BLaER1 treated with 17β-estradiol and CSF1 and Interleukin-3, amounts not matched to agents 10 nM and 100 nM (cell line): ENCODE measurements around the gene DNAJB9.

ENCODE experiments used
- H3K27ac ChIP-seq, 11 experiments: shearing (Covaris generic); formaldehyde crosslinking; 2 replicates each; pipeline ENCODE4 v1.8.1; 2022
- H3K27me3 ChIP-seq, 11 experiments: shearing (Covaris generic); formaldehyde crosslinking; 2 replicates each; pipeline ENCODE4 v1.8.1; 2022
- H3K36me3 ChIP-seq, 11 experiments: shearing (Covaris generic); formaldehyde crosslinking; 2 replicates each; pipeline ENCODE4 v1.8.1; 2022
- H3K4me1 ChIP-seq, 10 experiments: shearing (Covaris generic); formaldehyde crosslinking; 2 replicates each; pipeline ENCODE4 v1.8.1; 2022
- H3K4me2 ChIP-seq, 11 experiments: shearing (Covaris generic); formaldehyde crosslinking; 2 replicates each; pipeline ENCODE4 v1.8.1; 2022
- H3K4me3 ChIP-seq, 10 experiments: shearing (Covaris generic); formaldehyde crosslinking; 2 replicates each; pipeline ENCODE4 v1.8.1; 2022
- H3K9ac ChIP-seq, 11 experiments: shearing (Covaris generic); formaldehyde crosslinking; 2 replicates each; pipeline ENCODE4 v1.8.1; 2022
- H3K9me3 ChIP-seq, 11 experiments: shearing (Covaris generic); formaldehyde crosslinking; replicated peaks in 1 of 11; 2 replicates each; pipeline ENCODE4 v1.8.1; 2022
- H4K20me1 ChIP-seq, 11 experiments: shearing (Covaris generic); formaldehyde crosslinking; 2 replicates each; pipeline ENCODE4 v1.8.1; 2022
- Cebpa-rat ChIP-seq, 11 experiments: shearing (Covaris generic); IDR thresholded peaks; 2 replicates each; pipeline ENCODE4 v1.8.1; 2022

The DNAJB9 gene

GRCh38 chr7:108576116-108576515 lies 6.4 kb downstream of the DNAJB9 start:
- Histone ChIP-seq H3K27me3 (no peaks in the 10 kb centered on the region), H3K4me1 (peaks cover 5 to 32% (median 9%) of the 10 kb centered on the region in 10 experiments; a peak in 19 of 20 replicates), H3K4me3 (no peak overlapping the region), H4K20me1 (peaks cover 0 to 26% (median 4%) of the 10 kb centered on the region in 11 experiments; a peak in 13 of 22 replicates), H3K27ac (no peak overlapping the region), H3K9me3 (peaks cover 26 to 38% (median 30%) of the 10 kb centered on the region in 11 experiments), H3K9ac (no peak overlapping the region), H3K36me3 (peaks cover 61 to 86% (median 77%) of the 10 kb centered on the region in 11 experiments), H3K4me2 (no peak overlapping the region)
- TF ChIP-seq Cebpa-rat (IDR thresholded peaks at IDR 0.05): no peak

GRCh38 chr7:108578937-108579336 lies 9.3 kb downstream of the DNAJB9 start:
- H3K27me3 ChIP-seq: no peaks in the 10 kb centered on the region
- H3K27ac ChIP-seq: no peak overlapping the region
- peaks cover 0 to 11% (median 0%) of the 10 kb centered on the region in 10 experiments; a peak in 3 of 20 replicates for H3K4me1 ChIP-seq
- no peak for TF ChIP-seq Cebpa-rat (IDR thresholded peaks at IDR 0.05)
- H3K36me3 ChIP-seq: peaks cover 47 to 66% (median 57%) of the 10 kb centered on the region in 11 experiments
- H3K9ac ChIP-seq: no peak overlapping the region
- H3K4me3 ChIP-seq: peak overlapping the region in 4 of 10 experiments; percentile 1 to 29 (median 11); a peak in 1 of 20 replicates
- H4K20me1 ChIP-seq: peaks cover 0 to 8% (median 0%) of the 10 kb centered on the region in 11 experiments; a peak in 4 of 22 replicates
- peaks cover 26 to 38% (median 30%) of the 10 kb centered on the region in 11 experiments for H3K9me3 ChIP-seq
- no peak overlapping the region for H3K4me2 ChIP-seq

GRCh38 chr7:108580298-108580697 lies 10.6 kb downstream of the DNAJB9 start:
- peaks cover 0 to 4% (median 0%) of the 10 kb centered on the region in 11 experiments; a peak in 3 of 22 replicates for H4K20me1 ChIP-seq
- 0 out of 20 replicates have a peak overlapping the region, but pooled peaks of 1 of the 10 experiments have one; percentile 12 for H3K4me3 ChIP-seq

GRCh38 chr7:108581655-108582491 lies 12.2 kb downstream of the DNAJB9 start:
- H3K27ac ChIP-seq: no peak overlapping the region
- peaks cover 22 to 37% (median 33%) of the 10 kb centered on the region in 11 experiments for H3K36me3 ChIP-seq
- H4K20me1 ChIP-seq: no peaks in the 10 kb centered on the region
- peaks cover 0 to 2% (median 0%) of the 10 kb centered on the region in 10 experiments; a peak in 1 of 20 replicates for H3K4me1 ChIP-seq
- no peak for TF ChIP-seq Cebpa-rat (IDR thresholded peaks at IDR 0.05)
- no peak overlapping the region for H3K9ac ChIP-seq
- no peaks in the 10 kb centered on the region for H3K27me3 ChIP-seq
- no peak overlapping the region for H3K4me2 ChIP-seq
- H3K4me3 ChIP-seq: no peak overlapping the region
- peaks cover 24 to 38% (median 30%) of the 10 kb centered on the region in 11 experiments for H3K9me3 ChIP-seq

More at GRCh38 chr7:108580298-108580697, 10.6 kb downstream of the DNAJB9 start:
- TF ChIP-seq Cebpa-rat (IDR thresholded peaks at IDR 0.05): no peak
- Histone ChIP-seq H3K4me1 (peaks cover 0 to 11% (median 0%) of the 10 kb centered on the region in 10 experiments; a peak in 2 of 20 replicates), H3K36me3 (peaks cover 34 to 53% (median 44%) of the 10 kb centered on the region in 11 experiments), H3K9ac (no peak overlapping the region), H3K4me2 (no peak overlapping the region), H3K27me3 (no peaks in the 10 kb centered on the region), H3K9me3 (peaks cover 24 to 38% (median 30%) of the 10 kb centered on the region in 11 experiments), H3K27ac (no peak overlapping the region)

- H4K20me1 ChIP-seq: no peaks in the 10 kb centered on the region
- H3K9me3 ChIP-seq: peaks cover 13 to 18% (median 15%) of the 10 kb centered on the region in 11 experiments
- no peaks in the 10 kb centered on the region for H3K27me3 ChIP-seq
- no peak overlapping the region for H3K27ac ChIP-seq
- H3K4me1 ChIP-seq: no peaks in the 10 kb centered on the region
- no peak for TF ChIP-seq Cebpa-rat (IDR thresholded peaks at IDR 0.05)
- H3K4me3 ChIP-seq: no peak overlapping the region
- H3K4me2 ChIP-seq: no peak overlapping the region
- H3K36me3 ChIP-seq: peaks cover 10 to 15% (median 14%) of the 10 kb centered on the region in 11 experiments
- H3K9ac ChIP-seq: no peak overlapping the region
These were observed 14.5 kb downstream of the DNAJB9 start for GRCh38 chr7:108584211-108584610.

- no peak for TF ChIP-seq Cebpa-rat (IDR thresholded peaks at IDR 0.05)
- H3K27ac ChIP-seq: no peak overlapping the region
- H4K20me1 ChIP-seq: no peaks in the 10 kb centered on the region
- no peaks in the 10 kb centered on the region for H3K27me3 ChIP-seq
- H3K36me3 ChIP-seq: no peaks in the 10 kb centered on the region
- H3K9me3 ChIP-seq: peaks cover 0 to 1% (median 0%) of the 10 kb centered on the region in 11 experiments; a peak in 3 of 22 replicates
- no peak overlapping the region for H3K4me3 ChIP-seq
- H3K9ac ChIP-seq: no peak overlapping the region
- peaks cover 0 to 4% (median 0%) of the 10 kb centered on the region in 10 experiments; a peak in 1 of 20 replicates for H3K4me1 ChIP-seq
- H3K4me2 ChIP-seq: no peak overlapping the region
These were observed 16.2 kb downstream of the DNAJB9 start for GRCh38 chr7:108585843-108586242.

- Histone ChIP-seq H4K20me1 (no peaks in the 10 kb centered on the region), H3K9me3 (no peaks in the 10 kb centered on the region), H3K27ac (no peak overlapping the region), H3K9ac (no peak overlapping the region), H3K4me2 (no peak overlapping the region), H3K36me3 (no peaks in the 10 kb centered on the region), H3K4me1 (peaks cover 0 to 4% (median 0%) of the 10 kb centered on the region in 10 experiments; a peak in 1 of 20 replicates), H3K4me3 (no peak overlapping the region), H3K27me3 (no peaks in the 10 kb centered on the region)
- no peak for TF ChIP-seq Cebpa-rat (IDR thresholded peaks at IDR 0.05)
These were observed 16.6 kb downstream of the DNAJB9 start for GRCh38 chr7:108586274-108586710.

GRCh38 chr7:108589199-108589598 lies 19.5 kb downstream of the DNAJB9 start:
- Histone ChIP-seq H3K27ac (no peak overlapping the region), H3K9me3 (no peaks in the 10 kb centered on the region), H3K4me2 (no peak overlapping the region), H3K9ac (no peak overlapping the region), H3K4me1 (peaks cover 0 to 4% (median 0%) of the 10 kb centered on the region in 10 experiments; a peak in 1 of 20 replicates), H3K36me3 (no peaks in the 10 kb centered on the region), H4K20me1 (no peaks in the 10 kb centered on the region), H3K4me3 (no peak overlapping the region), H3K27me3 (no peaks in the 10 kb centered on the region)
- no peak for TF ChIP-seq Cebpa-rat (IDR thresholded peaks at IDR 0.05)

- Histone ChIP-seq H3K4me3 (no peak overlapping the region), H3K4me2 (peak overlapping the region in 1 of 11 experiments; percentile 48; a peak in 1 of 22 replicates), H3K9me3 (no peaks in the 10 kb centered on the region), H3K36me3 (no peaks in the 10 kb centered on the region), H3K27me3 (no peaks in the 10 kb centered on the region), H4K20me1 (no peaks in the 10 kb centered on the region), H3K9ac (no peak overlapping the region), H3K4me1 (peaks cover 0 to 4% (median 0%) of the 10 kb centered on the region in 10 experiments; a peak in 1 of 20 replicates), H3K27ac (no peak overlapping the region)
- TF ChIP-seq Cebpa-rat (IDR thresholded peaks at IDR 0.05): no peak
These were observed 20.2 kb downstream of the DNAJB9 start for GRCh38 chr7:108589874-108590273.
